Activated gamma-delta T cell (primary cell): Measurements from ENCODE around the gene PTAFR.
"Not testable (repeated sequence)": the region's sequence is repeated elsewhere in the genome, so short reads cannot be mapped to it uniquely, and the experiment has no call there.

Experiments used
- DNase-seq: peaks from one replicate; lab custom pipeline; 2025; lab: John Stamatoyannopoulos, UW

Gene PTAFR

GRCh38 chr1:28144203-28145135, 32.0 kb downstream of the PTAFR start:
- DNase-seq = no peak

GRCh38 chr1:28143496-28144202, 32.8 kb downstream of the PTAFR start:
- DNase-seq = no peak

- no peak for DNase-seq
Measured at GRCh38 chr1:28141685-28142084, 34.8 kb downstream of the PTAFR start.

- DNase-seq = not testable (repeated sequence)
Measured at GRCh38 chr1:28139866-28140265, 36.6 kb downstream of the PTAFR start.

GRCh38 chr1:28139025-28139712, 37.3 kb downstream of the PTAFR start:
- DNase-seq = no peak

GRCh38 chr1:28136922-28137613, 39.4 kb downstream of the PTAFR start:
- no peak for DNase-seq

GRCh38 chr1:28136169-28136921, 40.1 kb downstream of the PTAFR start:
- no peak for DNase-seq

- DNase-seq = no peak
Measured at GRCh38 chr1:28135371-28136168, 40.9 kb downstream of the PTAFR start.

- DNase-seq = no peak
Measured at GRCh38 chr1:28134651-28135207, 41.8 kb downstream of the PTAFR start.

GRCh38 chr1:28132171-28133167, 44.0 kb downstream of the PTAFR start:
- DNase-seq = no peak

- DNase-seq = no peak
Measured at GRCh38 chr1:28130901-28131300, 45.6 kb downstream of the PTAFR start.

GRCh38 chr1:28129150-28129549, 47.3 kb downstream of the PTAFR start:
- no peak for DNase-seq

- DNase-seq = no peak
Measured at GRCh38 chr1:28127617-28128257, 48.8 kb downstream of the PTAFR start.

- DNase-seq = no peak
Measured at GRCh38 chr1:28126783-28127490, 49.6 kb downstream of the PTAFR start.

GRCh38 chr1:28126212-28126611, 50.3 kb downstream of the PTAFR start:
- no peak for DNase-seq

- DNase-seq = no peak
Measured at GRCh38 chr1:28123461-28123961, 53.0 kb downstream of the PTAFR start.

GRCh38 chr1:28122183-28122582, 54.3 kb downstream of the PTAFR start:
- DNase-seq = no peak
